Neural progenitor cell (in vitro differentiated cells): ENCODE data around the gene ZBTB26.

Experiments
- CTCF ChIP-seq: fragments of 200-600 bp; sonication (generic); IDR thresholded peaks from 2 replicates; pipeline ENCODE4 v1.5.1; 2017; ENCODE audit warnings: antibody characterized with exemption, mild to moderate bottlenecking
- EZH2 ChIP-seq: fragments of 200-600 bp; sonication (generic); IDR thresholded peaks from 2 replicates; pipeline ENCODE4 v1.6.1; 2017; ENCODE audit warnings: antibody characterized with exemption, mild to moderate bottlenecking, moderate library complexity
- EZH2phosphoT487 ChIP-seq: fragments of 200-600 bp; sonication (generic); IDR thresholded peaks from 2 replicates; pipeline ENCODE4 v1.6.1; 2017; ENCODE audit warnings: antibody characterized with exemption

- TF ChIP-seq CTCF (no peak), EZH2 (no peak), EZH2phosphoT487 (no peak)
Measured at GRCh38 chr9:122866079-122866478, 65.2 kb downstream of the ZBTB26 start.
